Mesendoderm (in vitro differentiated cells): Measurements from ENCODE around the gene SNPH.

Source experiments
- DNase-seq: peaks from one replicate; pipeline ENCODE4 v3.0.0; 2013
- H2AK5ac ChIP-seq: 2 replicates; pipeline ENCODE4 v1.6.1; 2013; ENCODE audit warnings: low read length, inconsistent platforms
- H2BK120ac ChIP-seq: 2 replicates; pipeline ENCODE4 v1.6.1; 2013; ENCODE audit warnings: low read depth, mild to moderate bottlenecking, low read length, moderate library complexity, mixed read lengths
- H2BK15ac ChIP-seq: replicated peaks from 2 replicates; pipeline ENCODE4 v1.6.1; 2013; ENCODE audit warnings: low read depth, mild to moderate bottlenecking, moderate library complexity
- H2BK5ac ChIP-seq: 2 replicates; pipeline ENCODE4 v1.6.1; 2013; ENCODE audit warnings: low read length, inconsistent platforms
- H3K18ac ChIP-seq: 2 replicates; pipeline ENCODE4 v1.6.1; 2013; ENCODE audit warnings: mild to moderate bottlenecking, low read length, mixed read lengths
- H3K23ac ChIP-seq: one replicate; pipeline ENCODE4 v1.6.1; 2013; ENCODE audit warnings: low read length
- H3K27ac ChIP-seq: 2 replicates; pipeline ENCODE4 v1.5.1; 2013; ENCODE audit warnings: low read depth, mild to moderate bottlenecking, inconsistent platforms, low read length, moderate library complexity
- H3K27me3 ChIP-seq: 2 replicates; pipeline ENCODE4 v1.6.1; 2013; ENCODE audit warnings: low read length, control low read depth, mild to moderate bottlenecking, inconsistent platforms; ENCODE audit not compliant: insufficient read depth, poor library complexity
- H3K36me3 ChIP-seq: 2 replicates; pipeline ENCODE4 v1.6.1; 2013; ENCODE audit warnings: low read length, inconsistent platforms; ENCODE audit not compliant: control insufficient read depth, insufficient read depth
- H3K4ac ChIP-seq: one replicate; pipeline ENCODE4 v1.6.1; 2013; ENCODE audit warnings: low read depth, mild to moderate bottlenecking, low read length, moderate library complexity
- H3K4me1 ChIP-seq: 2 replicates; pipeline ENCODE4 v1.6.1; 2013; ENCODE audit warnings: low read depth, low read length, inconsistent platforms; ENCODE audit not compliant: control insufficient read depth
- H3K4me2 ChIP-seq: 2 replicates; pipeline ENCODE4 v1.6.1; 2013; ENCODE audit warnings: low read length
- H3K4me3 ChIP-seq: 2 replicates; pipeline ENCODE4 v1.5.1; 2013; ENCODE audit warnings: mild to moderate bottlenecking, low read length
- H3K56ac ChIP-seq: one replicate; pipeline ENCODE4 v1.6.1; 2013; ENCODE audit warnings: low read length
- H3K79me1 ChIP-seq: 2 replicates; pipeline ENCODE4 v1.6.1; 2013; ENCODE audit warnings: low read length, inconsistent platforms
- H3K79me2 ChIP-seq: 2 replicates; pipeline ENCODE4 v1.6.1; 2013; ENCODE audit warnings: mild to moderate bottlenecking, low read length; ENCODE audit not compliant: control insufficient read depth, insufficient read depth
- H3K9ac ChIP-seq: 2 replicates; pipeline ENCODE4 v1.6.1; 2013; ENCODE audit warnings: low read length, inconsistent platforms
- H4K5ac ChIP-seq: one replicate; pipeline ENCODE4 v1.6.1; 2013; ENCODE audit warnings: low read length
- H4K8ac ChIP-seq: one replicate; pipeline ENCODE4 v1.6.1; 2013; ENCODE audit warnings: low read depth, mild to moderate bottlenecking, control low read depth, low read length, moderate library complexity
- WGBS: extraction: QIAGEN DNeasy Blood & Tissue Kit; methylation state at CpG from one replicate; pipeline ENCODE4 v1.1.7; 2013; ENCODE audit warnings: low lambda C conversion rate, missing lambda C conversion rate; ENCODE audit not compliant: insufficient coverage; ENCODE audit errors: extremely low coverage; 5-methylcytosine and 5-hydroxymethylcytosine counted together

The SNPH gene

DNA sequence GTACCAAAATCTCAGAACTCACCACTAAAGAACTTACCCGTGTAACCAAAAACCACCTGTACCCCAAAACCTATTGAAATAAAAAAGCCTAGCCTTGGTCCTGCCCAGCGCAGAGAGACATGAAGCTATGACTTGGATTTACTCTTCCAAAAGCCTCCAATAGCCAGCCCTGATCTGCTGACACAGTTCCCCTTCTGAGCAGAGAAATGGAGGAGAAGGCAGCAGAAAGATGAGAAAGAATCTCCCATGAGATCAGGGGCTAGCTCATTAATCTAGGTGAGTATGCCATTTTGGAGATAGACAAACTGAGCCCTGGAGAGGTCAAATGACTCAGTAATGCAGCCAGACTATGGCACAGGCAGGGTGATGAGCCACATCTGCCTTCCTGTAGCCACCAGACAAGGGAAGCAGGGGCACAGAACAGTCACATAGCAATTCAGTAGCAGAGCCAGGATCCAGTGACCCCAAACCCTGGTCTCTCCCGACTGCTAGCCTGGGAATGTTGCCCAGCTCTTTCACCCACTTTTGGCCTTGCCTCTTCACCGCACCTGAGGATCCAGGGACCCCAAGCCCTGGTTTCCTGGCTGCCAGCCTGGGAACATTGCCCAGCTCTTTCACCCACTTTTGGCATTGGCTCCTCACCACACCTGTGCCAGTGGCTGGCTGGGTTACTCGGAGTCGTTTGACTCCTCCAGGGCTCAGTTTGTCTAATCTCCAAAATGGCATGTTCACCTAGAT lies 70.0 kb downstream of the SNPH start:
- Histone ChIP-seq H2BK15ac (no peak overlapping the region), H3K4me3 (no peak overlapping the region), H3K27ac (no peak overlapping the region), H3K4me1 (no peaks in the 10 kb centered on the region), H3K27me3 (no peaks in the 10 kb centered on the region), H3K23ac (no peak overlapping the region), H3K56ac (no peak overlapping the region), H4K5ac (no peak overlapping the region), H3K36me3 (no peaks in the 10 kb centered on the region), H3K4ac (no peak overlapping the region), H4K8ac (no peak overlapping the region), H2BK120ac (no peak overlapping the region), H3K18ac (no peak overlapping the region), H3K79me2 (no peaks in the 10 kb centered on the region), H2BK5ac (no peak overlapping the region), H3K9ac (no peak overlapping the region), H3K79me1 (peaks cover 2% of the 10 kb centered on the region), H2AK5ac (no peak overlapping the region), H3K4me2 (no peak overlapping the region)
- no peak for DNase-seq
- no CpG with 5 or more reads among the region's 6 CpGs for whole genome bisulfite sequencing

- no peak overlapping the region for H3K27ac ChIP-seq
- H2AK5ac ChIP-seq, result no peak overlapping the region
- H3K18ac ChIP-seq, result no peak overlapping the region
- H3K4me1 ChIP-seq, result no peaks in the 10 kb centered on the region
- DNase-seq, result no peak
- no peak overlapping the region for H4K8ac ChIP-seq
- no peak overlapping the region for H3K4me3 ChIP-seq
- no peaks in the 10 kb centered on the region for H3K27me3 ChIP-seq
- no peak overlapping the region for H3K9ac ChIP-seq
- no peaks in the 10 kb centered on the region for H3K36me3 ChIP-seq
- H2BK120ac ChIP-seq, result no peak overlapping the region
- no peak overlapping the region for H2BK15ac ChIP-seq
- no peak overlapping the region for H3K4me2 ChIP-seq
- WGBS, result no CpG with 5 or more reads among the region's 14 CpGs
- no peak overlapping the region for H2BK5ac ChIP-seq
- no peaks in the 10 kb centered on the region for H3K79me2 ChIP-seq
- H3K23ac ChIP-seq, result no peak overlapping the region
- no peak overlapping the region for H4K5ac ChIP-seq
- H3K56ac ChIP-seq, result no peak overlapping the region
- H3K79me1 ChIP-seq, result peaks cover under 1% of the 10 kb centered on the region
- H3K4ac ChIP-seq, result no peak overlapping the region
These were observed 70.7 kb downstream of the SNPH start for GRCh38 chr20:1336699-1337367.

GRCh38 chr20:1337441-1337840 lies 71.3 kb downstream of the SNPH start:
- Histone ChIP-seq H3K4me3 (no peak overlapping the region), H3K27ac (no peak overlapping the region), H3K4me1 (no peaks in the 10 kb centered on the region), H4K5ac (no peak overlapping the region), H3K36me3 (no peaks in the 10 kb centered on the region), H3K79me1 (no peaks in the 10 kb centered on the region), H3K79me2 (no peaks in the 10 kb centered on the region), H3K4me2 (no peak overlapping the region), H3K9ac (no peak overlapping the region), H3K56ac (no peak overlapping the region), H2AK5ac (no peak overlapping the region), H2BK5ac (no peak overlapping the region), H3K18ac (no peak overlapping the region), H2BK120ac (no peak overlapping the region), H4K8ac (no peak overlapping the region), H3K4ac (no peak overlapping the region), H3K27me3 (no peaks in the 10 kb centered on the region), H3K23ac (no peak overlapping the region), H2BK15ac (no peak overlapping the region)
- no CpG with 5 or more reads among the region's 5 CpGs for WGBS
- DNase-seq, result no peak

DNA sequence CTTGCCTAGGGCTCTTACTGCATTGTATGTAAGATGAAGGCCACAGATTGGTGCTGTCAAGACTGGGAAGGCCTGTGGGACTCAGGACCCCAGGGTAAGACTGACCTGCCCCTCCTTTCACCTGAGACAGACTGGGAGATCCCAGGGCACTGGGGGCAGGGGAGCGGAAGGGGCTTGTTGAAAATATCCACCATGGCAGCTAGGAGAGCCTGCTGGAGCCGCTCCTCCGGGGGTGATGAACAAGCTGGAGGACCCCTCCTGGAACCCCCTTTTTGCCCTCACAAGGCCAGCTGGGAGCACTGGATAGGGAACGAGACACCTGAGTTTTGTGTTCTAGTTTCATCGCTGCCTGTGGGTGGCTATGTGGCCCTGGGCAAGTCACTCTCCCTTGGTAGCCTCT lies 72.0 kb downstream of the SNPH start:
- no peak overlapping the region for H4K8ac ChIP-seq
- no CpG with 5 or more reads among the region's 5 CpGs for WGBS
- H3K27ac ChIP-seq, result no peak overlapping the region

GRCh38 chr20:1338801-1339200 lies 72.7 kb downstream of the SNPH start:
- no peak overlapping the region for H2AK5ac ChIP-seq
- H3K9ac ChIP-seq, result no peak overlapping the region
- no peaks in the 10 kb centered on the region for H3K79me2 ChIP-seq
- H3K4me3 ChIP-seq, result no peak overlapping the region
- H3K18ac ChIP-seq, result no peak overlapping the region
- no peak overlapping the region for H3K4ac ChIP-seq
- H4K8ac ChIP-seq, result no peak overlapping the region
- no peaks in the 10 kb centered on the region for H3K4me1 ChIP-seq
- no peaks in the 10 kb centered on the region for H3K79me1 ChIP-seq
- no peak overlapping the region for H3K27ac ChIP-seq
- H4K5ac ChIP-seq, result no peak overlapping the region
- no peak overlapping the region for H3K23ac ChIP-seq
- no peak overlapping the region for H2BK15ac ChIP-seq
- DNase-seq, result no peak
- no peaks in the 10 kb centered on the region for H3K36me3 ChIP-seq
- no CpG with 5 or more reads among the region's 4 CpGs for WGBS
- H2BK120ac ChIP-seq, result no peak overlapping the region
- H3K56ac ChIP-seq, result no peak overlapping the region
- H3K4me2 ChIP-seq, result no peak overlapping the region
- H2BK5ac ChIP-seq, result no peak overlapping the region
- H3K27me3 ChIP-seq, result no peaks in the 10 kb centered on the region

More for the DNA sequence above, 72.0 kb downstream of the SNPH start:
- no peaks in the 10 kb centered on the region for H3K79me2 ChIP-seq
- no peak overlapping the region for H2BK15ac ChIP-seq
- no peak for DNase-seq
- no peak overlapping the region for H2BK120ac ChIP-seq
- H3K4me3 ChIP-seq, result no peak overlapping the region
- no peak overlapping the region for H3K4me2 ChIP-seq
- no peak overlapping the region for H2BK5ac ChIP-seq
- no peak overlapping the region for H4K5ac ChIP-seq
- no peak overlapping the region for H2AK5ac ChIP-seq
- no peaks in the 10 kb centered on the region for H3K4me1 ChIP-seq
- H3K36me3 ChIP-seq, result no peaks in the 10 kb centered on the region
- no peak overlapping the region for H3K4ac ChIP-seq
- no peaks in the 10 kb centered on the region for H3K27me3 ChIP-seq
- no peaks in the 10 kb centered on the region for H3K79me1 ChIP-seq
- H3K56ac ChIP-seq, result no peak overlapping the region
- no peak overlapping the region for H3K9ac ChIP-seq
- H3K23ac ChIP-seq, result no peak overlapping the region
- H3K18ac ChIP-seq, result no peak overlapping the region
